ENCODE results near the gene TRAF3IP1.

DNA sequence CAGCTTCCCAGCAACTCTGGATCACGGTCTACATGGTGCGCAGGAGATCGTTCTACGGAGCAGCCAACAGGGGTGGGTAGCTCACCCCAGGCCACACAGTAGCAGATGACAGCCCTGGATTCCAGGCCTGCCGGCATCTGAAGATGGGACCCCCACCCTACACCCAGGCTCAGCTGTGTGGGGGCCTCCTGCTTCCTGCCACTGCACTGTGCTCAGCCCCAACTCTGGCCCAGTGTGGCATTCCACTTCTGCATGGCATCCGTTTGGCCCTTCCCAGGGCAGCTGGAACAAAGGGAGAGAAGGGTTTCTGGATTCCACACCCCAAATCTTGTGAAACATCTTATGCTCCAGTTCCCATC, 41.0 kb upstream of the TRAF3IP1 start:
- TF ChIP-seq CTCF (conservative IDR thresholded peaks at IDR 0.05 in 1 of 2, IDR thresholded peaks at IDR 0.05 in 1 of 2; ENCODE audit: low read depth in 1 of 2, low read length in 2 of 2) (no peak), EZH2 (IDR thresholded peaks at IDR 0.05; ENCODE audit: low read length, missing control alignments) (no peak)
